Calu3 (cell line): ENCODE measurements around the gene PPARGC1A. TPM values are rescaled to one million over a fixed set of nuclear protein-coding genes. Genes with fewer than 3 reads are reported as not detected.
A peak's percentile ranks its signal among the peaks of the same experiment; 100 is the strongest.

ENCODE experiments used
- BruUV-seq: library from RNA; stranded (reverse); fragments of 400-500 nt; replicated peaks from 2 replicates; lab custom pipeline; 2021; lab: Mats Ljungman, UMichigan
- CTCF ChIA-PET: fragments of 300-600 bp; sonication (Branson Sonifier 250); formaldehyde crosslinking; loops from one replicate; lab custom pipeline; 2022; ENCODE audit warnings: antibody characterized with exemption; lab: Charles Lee
- DNase-seq: peaks from one replicate; pipeline ENCODE4 v3.0.0; 2022
- H3K27ac Mint-ChIP-seq: one replicate; pipeline ENCODE4 v1.8.0; 2022; ENCODE audit warnings: mixed read lengths; ENCODE audit not compliant: unreplicated experiment
- H3K27me3 Mint-ChIP-seq: one replicate; pipeline ENCODE4 v1.8.0; 2022; ENCODE audit warnings: mixed read lengths; ENCODE audit not compliant: unreplicated experiment
- H3K36me3 Mint-ChIP-seq: one replicate; pipeline ENCODE4 v1.8.0; 2022; ENCODE audit warnings: mild to moderate bottlenecking, moderate library complexity, mixed read lengths; ENCODE audit not compliant: insufficient read depth, unreplicated experiment
- H3K4me1 Mint-ChIP-seq: one replicate; pipeline ENCODE4 v1.8.0; 2022; ENCODE audit warnings: mild to moderate bottlenecking, low read depth, mixed read lengths; ENCODE audit not compliant: unreplicated experiment
- H3K4me3 Mint-ChIP-seq: one replicate; pipeline ENCODE4 v1.8.0; 2022; ENCODE audit warnings: mild to moderate bottlenecking, low read depth, moderate library complexity, mixed read lengths; ENCODE audit not compliant: unreplicated experiment
- H3K9me3 Mint-ChIP-seq: one replicate; pipeline ENCODE4 v1.8.0; 2022; ENCODE audit warnings: low read depth, mixed read lengths; ENCODE audit not compliant: unreplicated experiment
- CTCF ChIP-seq: fragments of 200-600 bp; IDR thresholded peaks from one replicate; pipeline ENCODE4 v1.8.0; 2022; ENCODE audit warnings: antibody characterized with exemption; ENCODE audit not compliant: unreplicated experiment
- intact Hi-C: fragments of 100-400 bp; cut with micrococcal nuclease; formaldehyde crosslinking; loops from one replicate; pipeline ENCODE4 v1.10.0; 2022; ENCODE audit not compliant: unreplicated experiment
- total RNA-seq: library from RNA; stranded (reverse); gene quantifications from 2 replicates; pipeline ENCODE4 v1.2.3, GENCODE V29; 2022

The PPARGC1A gene
- total RNA-seq, 1 experiment from 2014 or later, result 7.6 TPM

GRCh38 chr4:23934223-23934622, 44.4 kb upstream of the PPARGC1A start:
- Mint-ChIP-seq H3K36me3 (peaks cover 4% of the 10 kb centered on the region), H3K27ac (no peak overlapping the region), H3K27me3 (no peaks in the 10 kb centered on the region), H3K9me3 (peaks cover 3% of the 10 kb centered on the region), H3K4me3 (no peak overlapping the region), H3K4me1 (peaks cover 35% of the 10 kb centered on the region)
- intact Hi-C loops, result no loop called here
- CTCF ChIA-PET, result no interaction called here
- no peak for TF ChIP-seq CTCF
- no peak for DNase-seq
- no TSS peak for BruUV-seq

DNA sequence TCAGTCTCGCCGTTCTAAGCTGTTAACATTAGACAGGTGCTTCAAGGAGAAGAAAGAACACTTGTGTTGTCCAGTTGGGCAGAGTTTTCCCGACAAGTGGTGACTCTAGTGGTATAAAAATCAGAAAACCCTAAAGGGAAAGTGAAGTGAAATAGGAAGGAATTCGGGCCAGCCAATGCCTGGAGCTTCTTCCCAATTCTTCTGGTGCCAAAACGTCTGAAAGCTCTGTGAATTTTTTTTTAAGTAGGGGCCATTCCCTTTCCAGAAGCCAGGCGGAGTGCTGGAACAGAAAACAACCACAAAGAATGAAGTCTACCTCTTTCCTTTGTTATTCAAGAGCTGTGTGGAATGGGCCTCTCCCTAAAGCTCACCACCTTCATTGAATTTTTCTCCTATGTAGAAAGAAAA, 43.1 kb upstream of the PPARGC1A start:
- no peak for DNase-seq
- H3K4me1 Mint-ChIP-seq, result peaks cover 35% of the 10 kb centered on the region
- no TSS peak for BruUV-seq
- H3K27ac Mint-ChIP-seq, result no peak overlapping the region
- TF ChIP-seq CTCF, result no peak
- peaks cover 4% of the 10 kb centered on the region for H3K36me3 Mint-ChIP-seq
- no peaks in the 10 kb centered on the region for H3K27me3 Mint-ChIP-seq
- CTCF ChIA-PET, result interaction anchor here (0.6 kb wide), 1 partner anchor 43 kb away, joined by 4 read pairs; the partner anchor contains the start of gene PPARGC1A
- intact Hi-C loops, result no loop called here
- H3K9me3 Mint-ChIP-seq, result no peaks in the 10 kb centered on the region
- H3K4me3 Mint-ChIP-seq, result no peak overlapping the region

DNA sequence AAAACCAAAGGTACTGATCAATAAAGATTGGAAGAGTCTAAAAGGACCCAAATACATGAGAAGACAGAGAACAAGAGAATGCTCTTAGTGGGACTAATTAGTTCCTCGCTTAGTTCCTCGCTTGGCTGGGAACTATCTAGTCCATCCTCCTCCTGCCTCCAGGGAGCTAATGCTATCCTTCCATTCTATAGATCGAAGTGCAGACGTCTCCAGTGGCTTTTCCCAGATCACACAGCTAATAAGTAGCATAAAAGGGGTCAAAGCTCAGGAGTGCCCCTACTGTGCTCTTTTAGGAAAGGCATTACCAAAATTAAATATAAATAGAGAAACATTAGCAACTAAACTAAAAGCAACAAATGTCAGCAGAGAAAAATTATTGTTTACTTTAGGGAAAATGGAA, 42.3 kb upstream of the PPARGC1A start:
- CTCF ChIA-PET, result no interaction called here
- no peak for DNase-seq
- Mint-ChIP-seq H3K4me1 (peaks cover 35% of the 10 kb centered on the region), H3K9me3 (no peaks in the 10 kb centered on the region), H3K36me3 (peaks cover 4% of the 10 kb centered on the region), H3K27ac (no peak overlapping the region), H3K4me3 (no peak overlapping the region), H3K27me3 (no peaks in the 10 kb centered on the region)
- BruUV-seq, result no TSS peak
- TF ChIP-seq CTCF, result no peak
- intact Hi-C loops, result no loop called here

DNA sequence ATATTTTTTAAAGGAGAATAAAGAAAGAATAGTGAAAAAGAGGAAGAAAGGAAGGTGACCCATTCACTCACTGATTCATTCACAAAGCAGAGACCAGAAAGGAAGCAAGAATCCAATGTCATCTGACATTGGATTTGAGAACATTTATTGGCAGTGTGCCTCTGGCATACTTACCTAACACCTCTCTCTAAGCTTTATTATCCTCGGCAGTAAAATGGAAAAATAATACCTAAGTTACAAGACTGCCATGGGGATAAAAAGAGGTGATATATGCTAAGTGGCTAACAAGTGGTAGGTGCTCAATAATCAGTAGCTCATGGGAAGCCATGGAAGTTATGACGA, 41.6 kb upstream of the PPARGC1A start:
- H3K27ac Mint-ChIP-seq, result peak overlapping the region; percentile 91
- CTCF ChIA-PET, result interaction anchor here (0.7 to 1.4 kb wide), 2 partner anchors 9 to 42 kb away, joined by 3 to 4 read pairs; partner anchors contain the start of gene PPARGC1A
- H3K36me3 Mint-ChIP-seq, result peaks cover 4% of the 10 kb centered on the region
- H3K27me3 Mint-ChIP-seq, result no peaks in the 10 kb centered on the region
- H3K9me3 Mint-ChIP-seq, result no peaks in the 10 kb centered on the region
- H3K4me3 Mint-ChIP-seq, result peak overlapping the region; percentile 49
- DNase-seq, result no peak
- BruUV-seq, result no TSS peak
- TF ChIP-seq CTCF, result no peak
- H3K4me1 Mint-ChIP-seq, result peaks cover 35% of the 10 kb centered on the region
- intact Hi-C loops, result no loop called here
